Spleen (tissue), 3 donors: ENCODE results near the gene PPARGC1A.

ENCODE experiments used
- POLR2A ChIP-seq, 3 donors: fragments of 450-650 bp; IDR thresholded peaks; one replicate each; pipeline ENCODE4 v1.5.1; 2017; ENCODE audit warnings: antibody characterized with exemption in 3 of 3, mild to moderate bottlenecking in 1 of 3
- POLR2AphosphoS5 ChIP-seq, 3 donors: sonication (generic); formaldehyde crosslinking; IDR thresholded peaks; one replicate each; pipeline ENCODE4 v1.5.1; 2017; ENCODE audit warnings: antibody characterized with exemption in 3 of 3

GRCh38 chr4:23828020-23828715, 61.7 kb downstream of the PPARGC1A start:
- no peak for TF ChIP-seq POLR2A (IDR thresholded peaks at IDR 0.05)
- TF ChIP-seq POLR2AphosphoS5 (IDR thresholded peaks at IDR 0.05) = no peak
